ENCODE measurements around the gene CBLL1. TPM values are rescaled to one million over a fixed set of nuclear protein-coding genes. Genes with fewer than 3 reads are reported as not detected.

Gene CBLL1
- total and polyA plus RNA-seq, 2 experiments from 2014 or later = 31.1 to 67.4 TPM

- TF ChIP-seq, protein P1, sequence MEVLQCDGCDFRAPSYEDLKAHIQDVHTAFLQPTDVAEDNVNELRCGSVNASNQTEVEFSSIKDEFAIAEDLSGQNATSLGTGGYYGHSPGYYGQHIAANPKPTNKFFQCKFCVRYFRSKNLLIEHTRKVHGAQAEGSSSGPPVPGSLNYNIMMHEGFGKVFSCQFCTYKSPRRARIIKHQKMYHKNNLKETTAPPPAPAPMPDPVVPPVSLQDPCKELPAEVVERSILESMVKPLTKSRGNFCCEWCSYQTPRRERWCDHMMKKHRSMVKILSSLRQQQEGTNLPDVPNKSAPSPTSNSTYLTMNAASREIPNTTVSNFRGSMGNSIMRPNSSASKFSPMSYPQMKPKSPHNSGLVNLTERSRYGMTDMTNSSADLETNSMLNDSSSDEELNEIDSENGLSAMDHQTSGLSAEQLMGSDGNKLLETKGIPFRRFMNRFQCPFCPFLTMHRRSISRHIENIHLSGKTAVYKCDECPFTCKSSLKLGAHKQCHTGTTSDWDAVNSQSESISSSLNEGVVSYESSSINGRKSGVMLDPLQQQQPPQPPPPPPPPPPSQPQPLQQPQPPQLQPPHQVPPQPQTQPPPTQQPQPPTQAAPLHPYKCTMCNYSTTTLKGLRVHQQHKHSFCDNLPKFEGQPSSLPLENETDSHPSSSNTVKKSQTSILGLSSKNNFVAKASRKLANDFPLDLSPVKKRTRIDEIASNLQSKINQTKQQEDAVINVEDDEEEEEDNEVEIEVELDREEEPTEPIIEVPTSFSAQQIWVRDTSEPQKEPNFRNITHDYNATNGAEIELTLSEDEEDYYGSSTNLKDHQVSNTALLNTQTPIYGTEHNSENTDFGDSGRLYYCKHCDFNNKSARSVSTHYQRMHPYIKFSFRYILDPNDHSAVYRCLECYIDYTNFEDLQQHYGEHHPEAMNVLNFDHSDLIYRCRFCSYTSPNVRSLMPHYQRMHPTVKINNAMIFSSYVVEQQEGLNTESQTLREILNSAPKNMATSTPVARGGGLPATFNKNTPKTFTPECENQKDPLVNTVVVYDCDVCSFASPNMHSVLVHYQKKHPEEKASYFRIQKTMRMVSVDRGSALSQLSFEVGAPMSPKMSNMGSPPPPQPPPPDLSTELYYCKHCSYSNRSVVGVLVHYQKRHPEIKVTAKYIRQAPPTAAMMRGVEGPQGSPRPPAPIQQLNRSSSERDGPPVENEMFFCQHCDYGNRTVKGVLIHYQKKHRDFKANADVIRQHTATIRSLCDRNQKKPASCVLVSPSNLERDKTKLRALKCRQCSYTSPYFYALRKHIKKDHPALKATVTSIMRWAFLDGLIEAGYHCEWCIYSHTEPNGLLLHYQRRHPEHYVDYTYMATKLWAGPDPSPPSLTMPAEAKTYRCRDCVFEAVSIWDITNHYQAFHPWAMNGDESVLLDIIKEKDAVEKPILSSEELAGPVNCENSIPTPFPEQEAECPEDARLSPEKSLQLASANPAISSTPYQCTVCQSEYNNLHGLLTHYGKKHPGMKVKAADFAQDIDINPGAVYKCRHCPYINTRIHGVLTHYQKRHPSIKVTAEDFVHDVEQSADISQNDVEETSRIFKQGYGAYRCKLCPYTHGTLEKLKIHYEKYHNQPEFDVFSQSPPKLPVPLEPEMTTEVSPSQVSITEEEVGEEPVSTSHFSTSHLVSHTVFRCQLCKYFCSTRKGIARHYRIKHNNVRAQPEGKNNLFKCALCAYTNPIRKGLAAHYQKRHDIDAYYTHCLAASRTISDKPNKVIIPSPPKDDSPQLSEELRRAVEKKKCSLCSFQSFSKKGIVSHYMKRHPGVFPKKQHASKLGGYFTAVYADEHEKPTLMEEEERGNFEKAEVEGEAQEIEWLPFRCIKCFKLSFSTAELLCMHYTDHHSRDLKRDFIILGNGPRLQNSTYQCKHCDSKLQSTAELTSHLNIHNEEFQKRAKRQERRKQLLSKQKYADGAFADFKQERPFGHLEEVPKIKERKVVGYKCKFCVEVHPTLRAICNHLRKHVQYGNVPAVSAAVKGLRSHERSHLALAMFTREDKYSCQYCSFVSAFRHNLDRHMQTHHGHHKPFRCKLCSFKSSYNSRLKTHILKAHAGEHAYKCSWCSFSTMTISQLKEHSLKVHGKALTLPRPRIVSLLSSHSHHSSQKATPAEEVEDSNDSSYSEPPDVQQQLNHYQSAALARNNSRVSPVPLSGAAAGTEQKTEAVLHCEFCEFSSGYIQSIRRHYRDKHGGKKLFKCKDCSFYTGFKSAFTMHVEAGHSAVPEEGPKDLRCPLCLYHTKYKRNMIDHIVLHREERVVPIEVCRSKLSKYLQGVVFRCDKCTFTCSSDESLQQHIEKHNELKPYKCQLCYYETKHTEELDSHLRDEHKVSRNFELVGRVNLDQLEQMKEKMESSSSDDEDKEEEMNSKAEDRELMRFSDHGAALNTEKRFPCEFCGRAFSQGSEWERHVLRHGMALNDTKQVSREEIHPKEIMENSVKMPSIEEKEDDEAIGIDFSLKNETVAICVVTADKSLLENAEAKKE (CRISPR knock-in tag; IDR thresholded peaks at IDR 0.05) = no peak
- TF ChIP-seq EZH2 (IDR thresholded peaks at IDR 0.05; ENCODE audit: low read depth, unreplicated experiment) (no peak), NANOG (IDR thresholded peaks at IDR 0.05; ENCODE audit: borderline replicate concordance) (no peak), CREB1 (CRISPR knock-in tag; IDR thresholded peaks at IDR 0.05; ENCODE audit: low read depth) (no peak), EZH2phosphoT487 (IDR thresholded peaks at IDR 0.05; ENCODE audit: unreplicated experiment) (no peak), STAT1 (IDR thresholded peaks at IDR 0.05; ENCODE audit: unreplicated experiment) (no peak), ZNF114 (CRISPR knock-in tag; IDR thresholded peaks at IDR 0.05) (no peak)
Observed at GRCh38 chr7:107723255-107723654, 20.7 kb upstream of the CBLL1 start (continued).

GRCh38 chr7:107725138-107725740, 18.7 kb upstream of the CBLL1 start:
- no peaks in the 10 kb centered on the region for H3K9me2 ChIP-seq (ENCODE audit: insufficient read depth)
- no peaks in the 10 kb centered on the region for H3K9me3 Mint-ChIP-seq
- no peaks in the 10 kb centered on the region; the same call in 2 of the 3 replicates for H3K36me3 Mint-ChIP-seq (ENCODE audit: low read depth)
- no peak overlapping the region for H2AFZ ChIP-seq
- no peak overlapping the region for H3K4me3 Mint-ChIP-seq
- H3K4me1 ChIP-seq (ENCODE audit: insufficient read depth) = no peaks in the 10 kb centered on the region
- no peak overlapping the region for H3K27ac ChIP-seq (ENCODE audit: low read depth)
- no peak for TF ChIP-seq POLR2AphosphoS5 (IDR thresholded peaks at IDR 0.05; ENCODE audit: low read depth)
- no peak for TF ChIP-seq STAT1 (IDR thresholded peaks at IDR 0.05; ENCODE audit: unreplicated experiment)
- peak; percentile 78 to 87 for TF ChIP-seq CTCF (conservative IDR thresholded peaks at IDR 0.05; ENCODE audit: low read depth in 2 of 2)
- TF ChIP-seq JUNB (IDR thresholded peaks at IDR 0.05; ENCODE audit: unreplicated experiment) = no peak
- ATAC-seq = no peak; the same call in 2 of the 3 replicates
- no peak overlapping the region for H3K27ac Mint-ChIP-seq
- H4K20me1 ChIP-seq (replicated peaks; ENCODE audit: insufficient read depth) = no peaks in the 10 kb centered on the region
- H3K4me3 ChIP-seq = no peak overlapping the region
- H3K36me3 ChIP-seq (ENCODE audit: insufficient read depth) = no peaks in the 10 kb centered on the region
- DNase-seq (ENCODE audit: low spot score) = peak; percentile 74
- peaks cover 14% of the 10 kb centered on the region for H3K4me1 Mint-ChIP-seq
- H3F3A ChIP-seq (replicated peaks; ENCODE audit: low read depth) = no peaks in the 10 kb centered on the region
- H3K27me3 Mint-ChIP-seq (ENCODE audit: insufficient read depth, low read depth, poor library complexity) = no peaks in the 10 kb centered on the region
- no peaks in the 10 kb centered on the region for H3K79me2 ChIP-seq (replicated peaks; ENCODE audit: insufficient read depth)
- H3K27me3 ChIP-seq (ENCODE audit: insufficient read depth) = no peaks in the 10 kb centered on the region
- H3K4me2 ChIP-seq = no peak overlapping the region

All from GM23338 (cell line).